Adrenal gland (tissue), 12 donors: ENCODE results near the gene PPP2R5D. TPM values are rescaled to one million over a fixed set of nuclear protein-coding genes. Genes with fewer than 3 reads are reported as not detected.

Experiments
- DNase-seq, 7 donors: peaks; one replicate each; pipeline ENCODE4 v3.0.0-alpha.2; 2019 to 2020
- H3K27ac ChIP-seq, 5 donors: fragments of 200-600 bp; sonication (generic) in 4 of 5; 1 replicate in 3 of 5; 2 replicates in 2 of 5; pipeline versions ENCODE4 v1.5.1 to v1.8.0; 2016 to 2020; ENCODE audit warnings: mild to moderate bottlenecking in 1 of 5
- H3K27me3 ChIP-seq: fragments of 200-600 bp; 2 replicates; pipeline ENCODE4 v1.8.0; 2021
- H3K36me3 ChIP-seq, 2 donors: fragments of 200-600 bp; replicated peaks in 1 of 2; 1 replicate in 1 of 2; 2 replicates in 1 of 2; pipeline versions ENCODE4 v1.5.1 to v1.8.0; 2018 to 2022
- H3K4me1 ChIP-seq, 2 donors: fragments of 200-600 bp; replicated peaks in 1 of 2; 1 replicate in 1 of 2; 2 replicates in 1 of 2; pipeline versions ENCODE4 v1.5.1 to v1.8.0; 2018 to 2021
- H3K4me3 ChIP-seq, 4 donors: fragments of 200-600 bp; sonication (generic) in 3 of 4; one replicate each; pipeline ENCODE4 v1.5.1; 2016 to 2018
- H3K9me3 ChIP-seq, 3 donors: fragments of 200-600 bp; sonication (generic) in 1 of 3; replicated peaks in 1 of 3; 1 replicate in 2 of 3; 2 replicates in 1 of 3; pipeline versions ENCODE4 v1.5.1 to v1.8.0; 2016 to 2021
- POLR2A ChIP-seq, 2 donors: fragments of 450-650 bp; IDR thresholded peaks; one replicate each; pipeline ENCODE4 v1.6.1; 2017; ENCODE audit warnings: antibody characterized with exemption in 2 of 2, mild to moderate bottlenecking in 2 of 2, moderate library complexity in 1 of 2
- whole genome bisulfite sequencing, 4 donors: extraction: QIAGEN DNeasy Blood & Tissue Kit in 2 of 4; methylation state at CpG; one replicate each; pipeline versions ENCODE4 v1.1.5 to v1.1.7; 2013 to 2017; 5-methylcytosine and 5-hydroxymethylcytosine counted together
- intact Hi-C, 2 donors: fragments of 100-400 bp; cut with DNase I; formaldehyde crosslinking; loops; one replicate each; pipeline versions ENCODE4 v1.14.1 to v1.15.0; 2022 to 2023
- polyA plus RNA-seq, 3 donors: library from polyadenylated mRNA; stranded (reverse); fragments of 200-250 nt in 2 of 3; fragments of 350-450 nt in 1 of 3; fragmentation: Illumina TruSeq in 1 of 3; extraction: RNeasy Lipid Tissue Mini Kit (QIAGEN cat#74804) in 1 of 3; gene quantifications; one replicate each; pipeline ENCODE4 v1.2.3, GENCODE V29; 2013 to 2014
- total RNA-seq, 9 donors: library from RNA; depleted of rRNA in 4 of 9; stranded (reverse); fragments of >200 nt in 4 of 9; fragments of 120-200 nt in 1 of 9; fragmentation: NEBNext Ultra II Directional in 1 of 9; extraction: Animal tissue kit (Norgen Biotek cat#: 25700) in 1 of 9; gene quantifications; one replicate each; pipeline versions ENCODE4 v1.1.0 to v1.2.4, GENCODE V29; 2013 to 2023
- TF ChIP-seq, protein P1 (sequence below), 6 experiments: fragments of 450-650 bp in 4 of 6; fragments of 200-600 bp in 2 of 6; sonication (generic) in 1 of 6; IDR thresholded peaks; 1 replicate in 5 of 6; 2 replicates in 1 of 6; pipeline versions ENCODE4 v1.5.1 to v1.8.0; 2016 to 2021; ENCODE audit warnings: antibody characterized with exemption in 6 of 6, mild to moderate bottlenecking in 2 of 6, moderate library complexity in 1 of 6
- donor health status: healthy with polysubstance abuse.
- donor health status: Bipolar disorder and iron deficiency.
- donor health status: DM: yes; HTN: yes; CAD: no.
- donor health status: DM: no; HTN: no; CAD: no.
- donor health status: DM: no; HTN: no; CAD: no.
- donor health status: DM: yes; HTN: yes; CAD: no.

PPP2R5D gene
- total and polyA plus RNA-seq, 12 donors: 24.2 to 97.8 (median 33.7) TPM

DNA sequence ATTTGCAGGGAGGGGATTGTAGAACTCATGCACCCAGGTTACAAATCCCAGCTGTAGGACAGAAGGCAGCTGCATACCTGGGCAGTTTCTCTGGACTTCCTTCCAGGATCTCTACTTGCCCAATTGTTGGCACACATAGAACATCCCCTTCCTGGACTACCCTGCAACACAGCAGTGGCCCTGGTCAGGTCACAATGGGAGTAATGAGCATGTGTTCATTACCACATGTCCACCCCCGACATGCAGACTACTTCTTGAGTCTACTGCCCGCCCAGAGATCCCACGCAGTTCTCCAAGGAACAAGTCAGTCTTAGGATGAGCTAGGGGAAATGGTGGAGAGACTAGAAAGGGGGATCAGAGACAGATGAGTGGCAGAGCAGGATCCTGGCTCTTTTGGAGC is 10.4 kb upstream of the PPP2R5D start:
- H3K9me3 ChIP-seq: no peaks in the 10 kb centered on the region
- intact Hi-C loops: no loop called here
- H3K4me3 ChIP-seq: no peak overlapping the region
- H3K4me1 ChIP-seq: peaks cover 8 to 27% of the 10 kb centered on the region in 2 donors
- DNase-seq: no peak
- WGBS, 4 donors: 89 to 100% (median 93%) methylated on average over 3 of the region's 3 CpGs
- no peaks in the 10 kb centered on the region for H3K27me3 ChIP-seq
- no peak overlapping the region for H3K27ac ChIP-seq
- TF ChIP-seq POLR2A (IDR thresholded peaks at IDR 0.05): no peak
- TF ChIP-seq, protein P1, sequence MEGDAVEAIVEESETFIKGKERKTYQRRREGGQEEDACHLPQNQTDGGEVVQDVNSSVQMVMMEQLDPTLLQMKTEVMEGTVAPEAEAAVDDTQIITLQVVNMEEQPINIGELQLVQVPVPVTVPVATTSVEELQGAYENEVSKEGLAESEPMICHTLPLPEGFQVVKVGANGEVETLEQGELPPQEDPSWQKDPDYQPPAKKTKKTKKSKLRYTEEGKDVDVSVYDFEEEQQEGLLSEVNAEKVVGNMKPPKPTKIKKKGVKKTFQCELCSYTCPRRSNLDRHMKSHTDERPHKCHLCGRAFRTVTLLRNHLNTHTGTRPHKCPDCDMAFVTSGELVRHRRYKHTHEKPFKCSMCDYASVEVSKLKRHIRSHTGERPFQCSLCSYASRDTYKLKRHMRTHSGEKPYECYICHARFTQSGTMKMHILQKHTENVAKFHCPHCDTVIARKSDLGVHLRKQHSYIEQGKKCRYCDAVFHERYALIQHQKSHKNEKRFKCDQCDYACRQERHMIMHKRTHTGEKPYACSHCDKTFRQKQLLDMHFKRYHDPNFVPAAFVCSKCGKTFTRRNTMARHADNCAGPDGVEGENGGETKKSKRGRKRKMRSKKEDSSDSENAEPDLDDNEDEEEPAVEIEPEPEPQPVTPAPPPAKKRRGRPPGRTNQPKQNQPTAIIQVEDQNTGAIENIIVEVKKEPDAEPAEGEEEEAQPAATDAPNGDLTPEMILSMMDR (IDR thresholded peaks at IDR 0.05): no peak
- H3K36me3 ChIP-seq: peaks cover 0 to 14% of the 10 kb centered on the region in 2 donors

DNA sequence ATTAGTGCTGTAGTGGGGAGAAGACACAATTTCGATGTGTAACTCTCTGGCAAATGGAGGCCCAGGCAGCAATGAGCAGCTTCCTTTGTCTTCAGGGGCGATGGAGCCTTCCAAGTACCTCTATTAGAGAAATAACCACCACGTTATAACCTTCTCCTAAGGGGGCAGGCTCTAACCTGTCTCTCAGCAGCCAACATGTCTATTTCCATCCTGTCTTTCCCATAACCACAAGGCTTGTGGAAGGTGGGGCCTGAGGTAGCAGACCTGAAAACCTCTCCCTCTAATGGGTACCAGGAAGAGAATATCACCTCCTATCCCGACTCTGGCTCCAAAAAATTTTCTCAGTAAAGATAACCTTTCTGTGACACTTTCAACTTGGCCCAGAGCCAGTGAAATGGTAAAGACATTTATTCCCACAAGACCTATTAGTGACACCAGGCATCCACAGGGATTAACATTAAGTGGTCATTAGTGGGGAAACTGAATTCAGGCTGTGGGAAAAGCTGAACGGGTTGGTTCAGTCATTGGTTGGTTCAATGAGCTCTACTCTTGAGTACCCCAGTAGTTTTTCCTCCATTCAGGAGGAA is 9.4 kb upstream of the PPP2R5D start:
- intact Hi-C loops: no loop called here
- Histone ChIP-seq H3K27ac (no peak overlapping the region), H3K4me3 (no peak overlapping the region), H3K4me1 (peaks cover 16 to 34% of the 10 kb centered on the region in 2 donors), H3K9me3 (no peaks in the 10 kb centered on the region), H3K27me3 (no peaks in the 10 kb centered on the region), H3K36me3 (peaks cover 0 to 6% of the 10 kb centered on the region in 2 donors)
- TF ChIP-seq, protein P1 (IDR thresholded peaks at IDR 0.05): no peak
- WGBS, 4 donors: 84 to 90% (median 88%) methylated on average over 5 of the region's 5 CpGs
- no peak for DNase-seq

DNA sequence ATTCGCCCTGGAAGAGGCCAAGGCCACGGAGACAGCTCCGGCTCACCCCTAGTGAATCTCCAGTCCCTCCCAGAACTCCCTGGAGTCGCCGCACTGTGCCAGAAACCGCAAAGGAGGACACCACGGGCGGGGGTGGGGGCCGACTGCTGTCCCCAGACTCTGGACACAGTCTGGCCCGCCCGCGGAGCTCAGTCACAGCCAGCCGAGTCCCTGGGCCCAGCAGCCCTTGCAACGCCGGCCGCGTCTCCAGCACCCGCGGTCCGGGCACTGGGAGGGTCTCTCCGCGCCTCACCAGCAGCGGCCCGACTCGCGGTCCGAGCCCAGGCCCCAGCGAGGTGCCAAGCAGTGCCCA is 5.9 kb upstream of the PPP2R5D start:
- no peaks in the 10 kb centered on the region for H3K9me3 ChIP-seq
- TF ChIP-seq POLR2A (IDR thresholded peaks at IDR 0.05): peak in 1 of 2 donors; percentile 51
- TF ChIP-seq, protein P1 (IDR thresholded peaks at IDR 0.05): no peak
- H3K4me3 ChIP-seq: peak overlapping the region; percentile 66 to 100 (median 82)
- H3K36me3 ChIP-seq: peaks cover 0 to 4% of the 10 kb centered on the region in 2 donors
- peaks cover 15 to 30% of the 10 kb centered on the region in 2 donors for H3K4me1 ChIP-seq
- peak; percentile 55 to 84 (median 83) for DNase-seq
- WGBS, 4 donors: 1% methylated on average over 28 of the region's 28 CpGs; no CpG with 5 or more reads in 2 of the 4 donors
- peak overlapping the region; percentile 90 to 96 (median 94) for H3K27ac ChIP-seq
- no peaks in the 10 kb centered on the region for H3K27me3 ChIP-seq
- intact Hi-C loops: no loop called here

DNA sequence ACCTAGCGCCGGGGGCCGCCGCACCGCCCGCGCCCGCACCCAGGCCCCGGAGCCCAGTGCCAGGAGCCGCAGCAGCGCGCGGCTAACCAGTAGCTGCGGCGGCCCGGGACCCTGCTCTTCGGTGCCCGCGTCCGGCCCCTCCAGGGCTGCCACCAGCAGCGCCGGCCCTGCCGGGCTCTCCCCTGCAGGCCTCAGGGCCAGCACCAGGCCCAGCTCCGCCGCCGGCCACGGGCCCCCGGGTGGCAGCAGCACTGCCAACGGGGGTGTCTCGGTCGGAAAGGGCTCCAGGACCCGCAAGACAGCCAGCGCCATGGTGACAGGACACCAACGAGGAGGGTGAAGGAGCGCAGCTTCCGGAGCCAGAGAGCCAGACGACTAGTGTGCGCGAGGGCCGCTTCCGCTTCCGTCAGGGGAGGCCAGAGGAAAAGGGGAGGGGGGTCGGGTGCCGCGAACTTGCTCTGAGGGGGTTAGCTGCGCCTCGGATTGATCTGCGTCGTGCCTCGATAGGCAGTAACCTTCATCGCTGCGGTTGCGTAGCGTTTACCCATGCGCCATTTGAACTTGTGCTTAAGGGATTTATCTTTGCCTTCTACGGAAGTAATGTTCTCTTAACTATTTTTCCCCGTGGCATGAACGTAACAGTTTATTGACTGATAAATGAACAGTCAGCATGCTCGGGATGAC is 5.4 kb upstream of the PPP2R5D start, which contains the start of gene PEX6:
PEX6 (minus strand) TSS at position 343 of the 684 bp plus-strand sequence; CDS start at position 312, 31 bp downstream.
- H3K4me1 ChIP-seq: peaks cover 20 to 33% of the 10 kb centered on the region in 2 donors
- 0 to 1% (median 0%) methylated on average over 7 to 59 of the region's 59 CpGs for WGBS, 4 donors
- H3K27me3 ChIP-seq: no peaks in the 10 kb centered on the region
- peak within 1 kb of the TSS; percentile 66 to 100 (median 82) for H3K4me3 ChIP-seq
- TF ChIP-seq, protein P1 (IDR thresholded peaks at IDR 0.05): no peak
- peak; percentile 47 to 55 for TF ChIP-seq POLR2A (IDR thresholded peaks at IDR 0.05)
- no peaks in the 10 kb centered on the region for H3K36me3 ChIP-seq
- H3K27ac ChIP-seq: peak within 1 kb of the TSS; percentile 90 to 96 (median 94)
- DNase-seq: peak; percentile 81 to 97 (median 89)
- intact Hi-C loops: no loop called here
- H3K9me3 ChIP-seq: no peaks in the 10 kb centered on the region
